ENCODE data around the gene CEP85. TPM values are rescaled to one million over a fixed set of nuclear protein-coding genes. Genes with fewer than 3 reads are reported as not detected.

Gene CEP85
- total and polyA plus RNA-seq, 4 donors, result 2.6 to 14.6 (median 5.3) TPM

GRCh38 chr1:26278724-26279455 is 44.9 kb downstream of the CEP85 start:
- peak overlapping the region; percentile 86 to 96 for H3K27ac ChIP-seq (ENCODE audit: low read depth in 1 of 2, low read length in 2 of 2)
- no peaks in the 10 kb centered on the region for H3K36me3 ChIP-seq (ENCODE audit: control insufficient read depth in 4 of 4, insufficient read depth in 3 of 4, low read depth in 1 of 4, low read length in 3 of 4)
- peak overlapping the region in 2 of 3 donors; percentile 60 to 78 for H3K4me3 ChIP-seq (ENCODE audit: low read depth in 1 of 3, low read length in 3 of 3)
- H3K9me3 ChIP-seq (ENCODE audit: control insufficient read depth in 4 of 4, low read length in 3 of 4), result no peaks in the 10 kb centered on the region
- peaks cover 17 to 55% (median 33%) of the 10 kb centered on the region in 4 donors for H3K4me1 ChIP-seq (ENCODE audit: control insufficient read depth in 4 of 4, insufficient read depth in 4 of 4, low read length in 3 of 4)
- H3K9ac ChIP-seq (ENCODE audit: low read depth in 1 of 2, low read length in 2 of 2), result peak overlapping the region in 1 of 2 donors; percentile 61
- no peaks in the 10 kb centered on the region for H3K27me3 ChIP-seq (ENCODE audit: control insufficient read depth in 4 of 4, insufficient read depth in 4 of 4, low read length in 3 of 4)
- no peak for TF ChIP-seq YY1 (IDR thresholded peaks at IDR 0.05)
- TF ChIP-seq FOXA1 (IDR thresholded peaks at IDR 0.05), result no peak
- no peak for TF ChIP-seq CTCF (IDR thresholded peaks at IDR 0.05; ENCODE audit: low read depth, low read length, missing input control)
- TF ChIP-seq JUND (IDR thresholded peaks at IDR 0.05), result no peak
- TF ChIP-seq MAX (IDR thresholded peaks at IDR 0.05), result no peak
- TF ChIP-seq ZBTB33 (IDR thresholded peaks at IDR 0.05), result no peak
- TF ChIP-seq SP1 (IDR thresholded peaks at IDR 0.05), result no peak
- TF ChIP-seq TAF1 (conservative IDR thresholded peaks at IDR 0.05), result no peak
- no peak for TF ChIP-seq HNF4G (IDR thresholded peaks at IDR 0.05)
- no peak for TF ChIP-seq EGR1 (IDR thresholded peaks at IDR 0.05; ENCODE audit: low read depth in 2 of 2)
- TF ChIP-seq REST (IDR thresholded peaks at IDR 0.05), result no peak
- no peak for TF ChIP-seq FOXA2 (IDR thresholded peaks at IDR 0.05)
- no peak for TF ChIP-seq HNF4A (conservative IDR thresholded peaks at IDR 0.05)
- no peak for TF ChIP-seq GABPA (IDR thresholded peaks at IDR 0.05 in 1 of 2, conservative IDR thresholded peaks at IDR 0.05 in 1 of 2)
- TF ChIP-seq ATF3 (IDR thresholded peaks at IDR 0.05), result no peak
- TF ChIP-seq NR2F2 (IDR thresholded peaks at IDR 0.05), result no peak
- no peak for TF ChIP-seq RAD21 (IDR thresholded peaks at IDR 0.05)
- TF ChIP-seq RXRA (IDR thresholded peaks at IDR 0.05), result no peak
- 70% methylated on average over 9 of the region's 9 CpGs for WGBS
- no peak for DNase-seq (ENCODE audit: low spot score)
